Spinal cord (tissue), 10 donors: ENCODE results near the gene PSME3. TPM values are rescaled to one million over a fixed set of nuclear protein-coding genes. Genes with fewer than 3 reads are reported as not detected.
"Not testable (repeated sequence)": the region's sequence is repeated elsewhere in the genome, so short reads cannot be mapped to it uniquely, and the experiment has no call there.

Source experiments
- DNase-seq, 6 donors: peaks; one replicate each; pipeline versions ENCODE4 v3.0.0 to v3.0.0-alpha.2; 2013 to 2015; ENCODE audit warnings: low spot score in 6 of 6, low read depth in 4 of 6
- H3K27ac ChIP-seq: one replicate; pipeline ENCODE4 v1.5.1; 2013; ENCODE audit warnings: low read depth, low read length, control low read depth
- H3K27me3 ChIP-seq: one replicate; pipeline ENCODE4 v1.6.1; 2013; ENCODE audit warnings: low read length; ENCODE audit not compliant: control insufficient read depth, insufficient read depth
- H3K36me3 ChIP-seq: one replicate; pipeline ENCODE4 v1.6.1; 2013; ENCODE audit warnings: low read length; ENCODE audit not compliant: control insufficient read depth, insufficient read depth
- H3K4me1 ChIP-seq: one replicate; pipeline ENCODE4 v1.6.1; 2013; ENCODE audit warnings: low read length; ENCODE audit not compliant: control insufficient read depth, insufficient read depth
- H3K4me3 ChIP-seq: one replicate; pipeline ENCODE4 v1.5.1; 2013; ENCODE audit warnings: low read depth, low read length, control low read depth
- H3K9me3 ChIP-seq: one replicate; pipeline ENCODE4 v1.6.1; 2013; ENCODE audit warnings: low read length; ENCODE audit not compliant: control insufficient read depth, insufficient read depth
- WGBS: methylation state at CpG from one replicate; pipeline ENCODE4 v1.1.5; 2013; ENCODE audit warnings: missing lambda C conversion rate; ENCODE audit not compliant: insufficient coverage; 5-methylcytosine and 5-hydroxymethylcytosine counted together
- polyA plus RNA-seq, 2 donors: library from polyadenylated mRNA; unstranded; fragments of 120-200 nt; gene quantifications; one replicate each; pipeline ENCODE4 v1.2.1, GENCODE V29; 2013; ENCODE audit not compliant: insufficient read length in 2 of 2
- total RNA-seq, 2 donors: library from RNA; depleted of rRNA in 1 of 2; stranded (reverse); fragments of 120-200 nt in 1 of 2; fragments of >200 nt in 1 of 2; gene quantifications; one replicate each; pipeline versions ENCODE4 v1.2.3 to v1.2.4, GENCODE V29; 2013 to 2014
- donor health status: healthy.

PSME3 gene
- total and polyA plus RNA-seq, 4 donors, result 55.8 to 98.5 (median 77.9) TPM

DNA sequence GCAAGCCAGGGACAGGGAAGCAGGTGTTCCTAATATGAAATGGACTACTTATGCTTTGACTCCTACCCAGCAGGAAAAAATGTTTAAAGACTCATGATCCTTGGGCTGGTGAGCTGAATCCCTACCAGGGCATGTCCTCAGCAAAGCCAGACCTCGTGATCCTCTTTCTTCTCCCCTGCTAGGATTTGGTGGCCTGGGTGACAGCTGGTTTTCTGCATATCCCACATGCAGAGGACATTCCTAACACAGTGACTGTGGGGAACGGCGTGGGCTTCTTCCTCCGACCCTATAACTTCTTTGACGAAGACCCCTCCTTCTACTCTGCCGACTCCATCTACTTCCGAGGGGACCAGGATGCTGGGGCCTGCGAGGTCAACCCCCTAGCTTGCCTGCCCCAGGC is 22.9 kb downstream of the PSME3 start:
- not testable (repeated sequence) for H3K36me3 ChIP-seq, H3K9me3 ChIP-seq, H3K4me1 ChIP-seq, H3K27me3 ChIP-seq, H3K27ac ChIP-seq, DNase-seq, H3K4me3 ChIP-seq
- WGBS, result 75% methylated on average over 1 of the region's 8 CpGs

GRCh38 chr17:42856516-42856915 is 23.3 kb downstream of the PSME3 start:
- H3K36me3 ChIP-seq, H3K27me3 ChIP-seq, H3K27ac ChIP-seq, H3K4me1 ChIP-seq, H3K9me3 ChIP-seq, H3K4me3 ChIP-seq, DNase-seq: not testable (repeated sequence)
- WGBS, result 86% methylated on average over 5 of the region's 8 CpGs

DNA sequence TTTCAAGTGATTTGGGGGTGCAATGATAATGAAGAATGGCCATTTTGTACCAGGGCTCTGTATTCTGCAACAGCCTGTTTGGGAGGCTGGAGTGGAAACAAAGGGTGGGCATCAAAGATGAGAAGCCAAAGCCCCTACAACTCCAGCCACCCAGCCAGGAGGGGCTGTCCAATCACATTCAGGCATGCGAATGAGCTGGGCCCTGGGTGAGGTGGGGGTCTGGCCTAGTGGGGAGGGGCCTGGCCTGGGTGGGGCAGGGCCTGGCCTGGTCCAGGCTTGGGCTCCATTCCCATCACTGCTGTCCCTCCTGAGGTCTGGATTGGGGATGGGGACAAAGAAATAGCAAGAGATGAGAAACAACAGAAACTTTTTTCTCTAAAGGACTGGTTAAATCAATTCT is 24.2 kb downstream of the PSME3 start:
- H3K27me3 ChIP-seq, result no peaks in the 10 kb centered on the region
- no peak overlapping the region for H3K27ac ChIP-seq
- DNase-seq, result no peak
- WGBS, result no CpG with 5 or more reads among the region's 1 CpG
- no peak overlapping the region for H3K4me3 ChIP-seq
- no peaks in the 10 kb centered on the region for H3K4me1 ChIP-seq
- no peaks in the 10 kb centered on the region for H3K9me3 ChIP-seq
- H3K36me3 ChIP-seq, result no peaks in the 10 kb centered on the region

GRCh38 chr17:42865638-42866094 is 32.5 kb downstream of the PSME3 start:
- 69% methylated on average over 6 of the region's 7 CpGs for WGBS

GRCh38 chr17:42866216-42866615 is 33.0 kb downstream of the PSME3 start:
- Histone ChIP-seq H3K27ac (no peak overlapping the region), H3K36me3 (no peaks in the 10 kb centered on the region), H3K9me3 (no peaks in the 10 kb centered on the region), H3K4me3 (no peak overlapping the region), H3K27me3 (peaks cover 5% of the 10 kb centered on the region), H3K4me1 (no peaks in the 10 kb centered on the region)
- DNase-seq, result no peak
- 87% methylated on average over 4 of the region's 4 CpGs for WGBS

More at GRCh38 chr17:42865638-42866094, 32.5 kb downstream of the PSME3 start:
- no peaks in the 10 kb centered on the region for H3K9me3 ChIP-seq
- H3K4me1 ChIP-seq, result no peaks in the 10 kb centered on the region
- no peak overlapping the region for H3K4me3 ChIP-seq
- no peak for DNase-seq
- no peaks in the 10 kb centered on the region for H3K36me3 ChIP-seq
- no peak overlapping the region for H3K27ac ChIP-seq
- H3K27me3 ChIP-seq, result peaks cover 5% of the 10 kb centered on the region

DNA sequence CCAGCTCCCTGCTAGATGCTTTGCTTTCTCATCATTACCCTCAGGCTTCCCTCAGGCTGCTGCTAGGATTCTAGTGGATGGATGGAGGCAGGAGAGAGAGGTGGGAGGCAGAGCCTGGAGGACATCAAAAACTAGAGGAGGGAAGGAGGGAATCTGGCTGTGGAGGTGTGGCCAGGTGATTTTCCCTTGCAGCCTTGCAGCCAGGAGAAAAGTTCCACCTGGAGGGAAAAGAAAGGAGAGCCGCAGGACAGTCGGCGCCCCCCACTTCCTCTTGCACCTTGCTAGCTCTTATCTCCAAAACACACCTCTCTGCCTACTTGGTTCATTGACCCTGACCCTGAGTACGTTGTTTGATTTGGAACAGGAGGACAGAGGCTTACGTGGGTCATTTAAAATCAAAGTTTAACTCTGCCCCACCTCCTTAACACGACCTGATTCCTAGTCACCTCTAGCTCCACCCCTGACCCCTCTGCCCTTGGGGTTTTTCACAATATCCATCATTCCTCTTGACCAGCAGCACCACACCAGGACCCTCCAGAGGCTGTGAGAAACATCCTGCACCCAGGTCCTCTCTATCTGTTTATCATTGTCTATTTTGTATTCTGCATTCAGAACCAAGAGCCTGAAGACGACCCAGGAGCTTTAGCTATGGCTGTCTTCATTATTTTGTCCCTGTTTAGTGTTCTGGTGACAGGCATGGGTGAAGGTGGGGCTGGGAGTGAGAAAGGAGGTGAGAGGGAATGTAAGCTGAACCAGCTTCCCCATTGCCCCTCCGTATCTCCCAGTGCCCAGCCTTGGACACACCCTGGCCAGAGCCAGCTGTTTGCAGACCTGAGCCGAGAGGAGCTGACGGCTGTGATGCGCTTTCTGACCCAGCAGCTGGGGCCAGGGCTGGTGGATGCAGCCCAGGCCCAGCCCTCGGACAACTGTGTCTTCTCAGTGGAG is 33.7 kb downstream of the PSME3 start:
- no peak overlapping the region for H3K4me3 ChIP-seq
- peaks cover 5% of the 10 kb centered on the region for H3K27me3 ChIP-seq
- no peaks in the 10 kb centered on the region for H3K4me1 ChIP-seq
- WGBS, result 60% methylated on average over 4 of the region's 12 CpGs
- H3K9me3 ChIP-seq, result no peaks in the 10 kb centered on the region
- H3K36me3 ChIP-seq, result no peaks in the 10 kb centered on the region
- DNase-seq, result no peak
- no peak overlapping the region for H3K27ac ChIP-seq

- DNase-seq, H3K9me3 ChIP-seq, H3K27ac ChIP-seq, H3K4me1 ChIP-seq, H3K36me3 ChIP-seq, H3K4me3 ChIP-seq, H3K27me3 ChIP-seq: not testable (repeated sequence)
- 95% methylated on average over 7 of the region's 21 CpGs for WGBS
Observed at GRCh38 chr17:42867694-42868261, 34.6 kb downstream of the PSME3 start.

DNA sequence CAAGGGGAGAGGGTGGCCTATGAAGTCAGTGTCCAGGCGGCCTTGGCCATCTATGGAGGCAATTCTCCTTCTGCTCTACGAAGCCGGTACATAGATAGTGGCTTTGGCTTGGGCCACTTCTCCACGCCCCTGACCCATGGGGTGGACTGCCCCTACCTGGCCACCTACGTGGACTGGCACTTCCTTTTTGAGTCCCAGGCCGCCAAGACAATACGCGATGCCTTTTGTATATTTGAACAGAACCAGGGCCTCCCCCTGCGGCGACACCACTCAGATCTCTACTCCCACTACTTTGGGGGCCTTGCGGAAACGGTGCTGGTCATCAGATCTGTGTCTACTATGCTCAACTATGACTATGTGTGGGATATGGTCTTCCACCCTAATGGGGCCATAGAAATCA is 35.1 kb downstream of the PSME3 start:
- Histone ChIP-seq H3K9me3 (no peaks in the 10 kb centered on the region), H3K36me3 (no peaks in the 10 kb centered on the region), H3K4me3 (no peak overlapping the region), H3K27ac (no peak overlapping the region), H3K27me3 (peaks cover 5% of the 10 kb centered on the region), H3K4me1 (no peaks in the 10 kb centered on the region)
- DNase-seq, result no peak
- WGBS, result 94% methylated on average over 8 of the region's 12 CpGs

DNA sequence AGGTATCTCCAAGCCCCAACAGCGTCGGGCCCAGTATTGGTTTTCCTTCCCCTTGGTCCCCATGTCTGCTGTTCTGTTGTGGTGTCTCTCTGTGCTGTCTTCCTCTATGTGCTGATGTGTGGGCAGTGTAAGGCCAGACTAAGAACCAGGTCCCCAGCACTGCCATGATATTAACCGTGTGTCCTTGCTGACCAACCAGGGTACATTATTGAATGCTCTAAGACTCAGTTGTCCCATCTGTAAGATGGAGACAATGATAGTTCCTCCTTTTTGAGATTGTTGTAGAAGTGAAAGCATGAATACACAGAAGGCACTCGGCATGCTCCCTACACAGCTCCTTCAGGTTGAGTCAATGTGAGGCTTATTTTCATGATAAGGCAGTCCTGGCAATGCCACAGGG is 38.5 kb downstream of the PSME3 start:
- DNase-seq, result no peak
- H3K9me3 ChIP-seq, result no peaks in the 10 kb centered on the region
- peaks cover 2% of the 10 kb centered on the region for H3K27me3 ChIP-seq
- H3K36me3 ChIP-seq, result no peaks in the 10 kb centered on the region
- no peak overlapping the region for H3K27ac ChIP-seq
- H3K4me3 ChIP-seq, result no peak overlapping the region
- WGBS, result 100% methylated on average over 4 of the region's 4 CpGs
- no peaks in the 10 kb centered on the region for H3K4me1 ChIP-seq
